ENCODE results near the gene LRRK2.

DNA sequence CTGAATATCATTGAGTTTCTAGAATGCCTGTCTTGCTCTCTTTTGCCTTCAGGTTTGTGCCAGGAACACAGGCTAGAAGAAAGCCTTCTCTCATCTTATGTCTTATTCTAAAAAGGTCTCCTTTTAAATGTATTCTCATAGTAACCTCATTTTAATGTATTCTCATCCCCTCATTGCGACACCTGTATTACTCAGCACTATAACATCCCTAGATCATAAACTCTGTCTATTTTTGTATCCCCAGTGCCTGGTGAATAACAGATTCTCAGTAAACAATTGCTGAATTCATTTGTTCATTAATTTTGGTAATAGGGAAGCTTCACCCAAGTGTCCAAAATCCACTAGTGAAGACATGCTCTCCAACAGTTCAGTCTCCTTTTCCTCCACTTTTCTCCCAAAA, 8.8 kb upstream of the LRRK2 start:
- TF ChIP-seq, protein P1, sequence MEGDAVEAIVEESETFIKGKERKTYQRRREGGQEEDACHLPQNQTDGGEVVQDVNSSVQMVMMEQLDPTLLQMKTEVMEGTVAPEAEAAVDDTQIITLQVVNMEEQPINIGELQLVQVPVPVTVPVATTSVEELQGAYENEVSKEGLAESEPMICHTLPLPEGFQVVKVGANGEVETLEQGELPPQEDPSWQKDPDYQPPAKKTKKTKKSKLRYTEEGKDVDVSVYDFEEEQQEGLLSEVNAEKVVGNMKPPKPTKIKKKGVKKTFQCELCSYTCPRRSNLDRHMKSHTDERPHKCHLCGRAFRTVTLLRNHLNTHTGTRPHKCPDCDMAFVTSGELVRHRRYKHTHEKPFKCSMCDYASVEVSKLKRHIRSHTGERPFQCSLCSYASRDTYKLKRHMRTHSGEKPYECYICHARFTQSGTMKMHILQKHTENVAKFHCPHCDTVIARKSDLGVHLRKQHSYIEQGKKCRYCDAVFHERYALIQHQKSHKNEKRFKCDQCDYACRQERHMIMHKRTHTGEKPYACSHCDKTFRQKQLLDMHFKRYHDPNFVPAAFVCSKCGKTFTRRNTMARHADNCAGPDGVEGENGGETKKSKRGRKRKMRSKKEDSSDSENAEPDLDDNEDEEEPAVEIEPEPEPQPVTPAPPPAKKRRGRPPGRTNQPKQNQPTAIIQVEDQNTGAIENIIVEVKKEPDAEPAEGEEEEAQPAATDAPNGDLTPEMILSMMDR (conservative IDR thresholded peaks at IDR 0.05; ENCODE audit: low read depth, low read length): no peak
- no peak for TF ChIP-seq EZH2 (IDR thresholded peaks at IDR 0.05; ENCODE audit: borderline replicate concordance, low read depth, low read length, poor library complexity, severe bottlenecking)

All from A673 (cell line).